CD4-positive, alpha-beta T cell treated with Interleukin-15 for 4 hours (primary cell): Measurements from ENCODE around the gene MALRD1.

Experiments used
- DNase-seq: peaks from one replicate; pipeline ENCODE4 v3.0.0-alpha.2; 2020; ENCODE audit warnings: low spot score

MALRD1 gene

DNA sequence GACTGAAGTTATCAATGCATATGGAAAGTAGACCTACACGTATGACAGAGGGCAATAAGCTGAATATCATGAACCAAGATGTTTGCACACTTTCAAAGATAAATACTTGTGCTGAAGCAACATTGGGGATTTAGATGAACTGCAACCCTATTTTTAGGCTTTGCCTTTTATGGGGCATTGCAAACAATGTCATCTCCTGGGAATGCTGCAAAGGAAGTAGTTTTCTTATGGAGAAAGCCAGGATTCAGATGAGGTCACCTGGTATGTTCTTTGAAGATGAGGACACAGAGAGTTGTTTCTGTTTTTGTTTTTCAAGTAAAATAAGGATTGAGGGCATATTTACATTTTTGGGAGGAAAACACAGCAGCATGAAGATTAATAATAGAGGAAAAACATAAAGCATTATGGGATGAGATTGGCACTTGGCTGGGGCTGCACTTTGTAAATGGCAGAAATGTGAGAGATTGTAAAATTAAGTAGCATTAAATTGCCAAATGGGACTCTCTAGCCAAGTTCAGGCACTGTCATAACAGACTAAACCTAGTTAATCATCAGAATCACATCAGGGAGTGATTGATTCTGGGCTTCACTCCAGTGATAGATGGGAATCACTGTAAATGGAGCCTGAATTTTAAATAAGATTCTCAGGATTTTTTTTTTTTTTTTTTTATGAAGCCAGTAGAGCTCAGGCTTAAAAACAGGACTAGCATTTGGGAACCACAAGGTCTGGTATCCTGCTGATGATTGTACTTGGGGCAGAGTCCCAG, 63.1 kb downstream of the MALRD1 start:
- DNase-seq: no peak

DNA sequence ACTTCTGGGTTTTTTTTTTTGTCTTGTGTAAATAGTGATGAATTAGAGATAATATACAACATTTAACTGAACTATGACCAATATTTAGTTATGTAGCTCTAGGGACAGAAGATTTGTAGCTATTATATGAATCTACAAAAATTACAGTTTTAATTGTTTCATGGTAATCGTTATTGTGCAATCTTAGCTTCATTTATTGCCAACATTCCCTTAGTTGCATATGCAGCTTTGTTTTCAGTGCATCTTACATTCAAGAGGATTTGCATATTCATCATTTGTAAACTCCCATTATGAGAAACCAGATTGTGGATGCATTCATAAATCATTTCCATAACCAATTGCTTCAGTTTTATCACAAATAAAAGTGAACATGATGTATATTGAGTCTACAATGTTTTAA, 68.8 kb downstream of the MALRD1 start:
- DNase-seq: no peak

DNA sequence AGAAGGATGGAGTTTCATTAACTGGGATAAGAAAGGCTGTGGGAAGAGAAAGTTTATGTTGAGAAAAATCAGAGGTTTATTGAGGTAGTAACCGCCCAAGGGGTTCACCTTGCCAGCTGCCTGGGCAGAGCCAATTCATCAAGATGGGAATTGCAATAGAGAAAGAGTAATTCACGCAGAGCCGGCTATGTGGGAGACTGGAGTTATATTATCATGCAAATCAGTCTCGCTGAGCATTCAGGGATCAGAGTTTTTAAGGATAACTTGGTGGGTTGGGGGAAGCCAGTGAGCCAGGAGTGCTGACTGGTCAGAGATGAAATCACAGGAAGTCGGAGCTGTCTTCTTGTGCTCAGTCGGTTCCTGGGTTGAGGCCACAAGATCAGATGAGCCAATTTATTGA, 70.6 kb downstream of the MALRD1 start:
- DNase-seq: no peak

DNA sequence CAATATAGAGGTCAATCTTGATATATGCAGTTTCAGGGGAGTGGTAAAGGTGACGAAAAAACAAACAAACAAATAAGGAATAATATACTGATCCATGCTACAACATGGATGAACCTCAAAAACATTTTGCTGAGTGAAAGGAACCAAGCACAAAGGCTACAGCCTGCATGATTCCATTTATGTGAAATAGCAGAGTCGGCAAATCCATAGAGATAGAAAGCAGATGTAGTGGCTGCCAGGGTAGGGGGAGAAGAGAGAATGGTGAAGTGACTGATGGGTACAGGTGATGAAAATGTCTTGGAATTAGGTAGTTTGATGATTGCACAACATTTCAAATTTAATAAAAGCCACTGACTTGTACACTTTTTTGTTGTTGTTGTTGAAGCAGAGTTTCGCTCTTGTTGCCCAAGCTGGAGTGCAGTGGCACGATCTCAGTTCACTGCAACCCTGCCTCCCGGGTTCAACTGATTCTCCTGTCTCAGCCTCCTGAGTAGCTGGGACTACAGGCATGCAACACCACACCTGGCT, 71.8 kb downstream of the MALRD1 start:
- DNase-seq: no peak

DNA sequence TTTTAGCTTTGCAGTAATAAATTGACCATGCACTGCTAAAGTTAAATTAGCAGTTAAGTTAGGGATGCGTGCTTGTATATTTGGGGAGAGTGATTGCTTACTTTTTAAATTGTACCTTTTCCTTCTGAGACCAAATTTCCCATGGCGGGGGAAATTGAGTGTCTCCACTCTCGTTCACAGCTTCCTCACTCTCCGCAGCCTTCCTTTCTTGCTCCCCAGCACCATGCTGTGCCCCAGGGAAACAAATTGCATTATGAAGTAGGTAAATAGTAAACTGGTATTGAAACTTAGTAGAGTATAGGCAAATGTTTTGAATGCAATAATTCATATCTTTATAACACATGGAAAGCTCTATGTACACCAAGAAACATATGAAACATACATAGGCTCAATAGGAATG, 85.4 kb downstream of the MALRD1 start:
- DNase-seq: no peak

DNA sequence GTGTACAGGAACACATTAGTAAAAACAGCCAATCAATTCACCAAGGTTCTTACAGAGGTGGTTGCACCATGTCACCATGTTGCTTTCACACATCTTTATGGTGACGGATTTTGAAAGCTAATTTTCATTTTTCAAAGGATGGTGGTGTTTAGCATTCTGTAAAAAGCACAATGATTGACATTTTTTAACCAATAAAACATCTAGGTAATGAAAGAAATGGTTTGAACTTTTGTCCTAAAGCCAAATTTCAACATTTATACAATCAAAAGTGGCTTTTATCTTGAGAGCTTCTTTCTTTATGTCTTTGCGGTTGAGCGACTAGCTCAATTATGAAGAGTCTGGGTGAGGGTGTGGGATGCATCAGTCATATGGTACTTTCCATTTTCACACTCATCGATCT, 94.4 kb downstream of the MALRD1 start:
- no peak for DNase-seq

DNA sequence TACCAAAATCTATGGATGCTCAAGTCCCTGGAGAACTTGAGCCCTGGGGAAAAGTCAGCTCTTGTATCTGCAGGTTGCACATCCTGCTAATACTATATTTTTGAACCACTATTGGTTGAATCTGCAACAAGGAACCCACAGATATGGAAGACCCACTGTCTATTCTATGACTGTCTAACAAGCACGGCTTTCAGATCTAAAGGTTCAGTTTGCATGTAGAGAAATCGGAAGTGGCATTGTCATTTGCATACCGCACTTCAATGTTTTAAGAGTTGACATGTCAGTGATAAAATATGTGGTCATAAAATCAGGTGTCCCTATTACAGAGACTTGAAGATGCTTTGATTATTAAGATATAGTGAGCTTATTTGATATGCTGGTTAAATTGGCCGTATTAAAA, 95.6 kb downstream of the MALRD1 start:
- no peak for DNase-seq

DNA sequence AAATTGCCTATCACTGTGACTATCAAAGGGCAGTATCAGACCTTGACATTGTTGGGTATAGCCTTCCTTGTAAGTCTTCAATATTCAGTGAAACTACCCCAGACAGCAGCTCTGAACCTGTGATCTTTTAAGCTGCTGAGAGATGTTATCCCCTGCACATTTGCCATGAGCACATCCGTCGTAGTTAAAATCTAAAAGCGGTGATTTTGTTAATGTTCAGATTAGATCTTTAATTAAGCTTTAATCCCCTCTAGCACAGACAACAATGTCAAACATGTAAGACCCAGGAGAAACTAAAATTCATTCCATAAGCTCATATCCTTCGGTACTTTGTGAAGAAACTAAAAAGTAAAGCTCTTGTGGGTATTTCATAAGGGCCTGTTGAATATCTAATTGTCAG, 105.8 kb downstream of the MALRD1 start:
- DNase-seq: no peak

DNA sequence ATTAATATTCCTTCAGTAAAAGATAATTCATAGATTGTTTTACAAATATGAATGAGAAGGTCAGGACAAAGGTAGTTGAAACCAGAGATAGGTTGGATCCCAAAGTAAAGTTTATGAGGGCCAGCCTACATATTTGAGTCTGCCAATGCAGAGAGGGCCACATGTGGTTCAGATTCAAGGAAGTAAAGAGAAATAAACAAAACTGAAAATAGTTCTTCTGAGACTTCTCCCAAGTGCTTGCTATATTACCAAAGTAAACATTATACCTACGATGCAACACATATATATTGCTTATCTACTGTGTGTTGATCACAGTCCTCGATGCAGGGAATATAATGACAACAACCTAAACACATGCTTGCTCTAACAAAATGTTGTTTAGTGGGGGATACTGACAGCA, 109.8 kb downstream of the MALRD1 start:
- no peak for DNase-seq

DNA sequence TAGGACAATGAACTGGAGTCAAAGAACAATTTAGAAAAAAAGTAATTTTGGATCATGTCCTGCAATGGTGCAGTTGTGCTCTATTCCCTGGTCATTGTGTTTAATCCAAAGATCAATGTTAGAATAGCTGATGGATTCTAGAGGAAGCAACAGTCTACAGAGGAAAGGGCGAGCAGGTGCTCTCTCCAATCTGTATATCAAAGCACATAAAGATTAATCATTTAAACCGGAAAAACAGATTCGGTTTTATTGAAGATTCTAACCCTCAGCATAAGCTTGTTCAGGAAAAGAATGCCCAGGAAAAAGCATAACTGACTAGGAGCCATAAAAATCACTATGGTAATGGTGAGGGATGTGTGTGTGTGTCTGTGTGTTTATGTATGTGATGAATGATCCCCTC, 110.3 kb downstream of the MALRD1 start:
- DNase-seq: no peak

DNA sequence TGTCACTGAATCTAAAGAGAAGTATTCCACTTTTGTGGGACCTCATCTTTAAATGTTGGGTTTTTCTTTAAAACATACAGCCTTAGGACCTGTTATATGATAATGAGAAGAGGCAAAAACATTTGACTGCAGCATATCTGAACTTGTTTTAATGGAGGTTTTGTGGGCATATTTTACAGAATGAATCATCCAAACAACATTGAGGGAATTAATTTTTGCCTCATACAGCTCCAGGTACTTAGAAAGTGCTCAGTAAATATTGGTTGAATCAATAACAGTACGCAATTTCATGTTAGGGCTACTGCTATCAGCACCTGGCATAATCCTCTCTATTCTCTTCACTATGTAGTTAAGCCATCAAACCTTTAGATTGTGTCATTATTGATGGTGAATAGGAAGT, 115.9 kb downstream of the MALRD1 start:
- DNase-seq: no peak

DNA sequence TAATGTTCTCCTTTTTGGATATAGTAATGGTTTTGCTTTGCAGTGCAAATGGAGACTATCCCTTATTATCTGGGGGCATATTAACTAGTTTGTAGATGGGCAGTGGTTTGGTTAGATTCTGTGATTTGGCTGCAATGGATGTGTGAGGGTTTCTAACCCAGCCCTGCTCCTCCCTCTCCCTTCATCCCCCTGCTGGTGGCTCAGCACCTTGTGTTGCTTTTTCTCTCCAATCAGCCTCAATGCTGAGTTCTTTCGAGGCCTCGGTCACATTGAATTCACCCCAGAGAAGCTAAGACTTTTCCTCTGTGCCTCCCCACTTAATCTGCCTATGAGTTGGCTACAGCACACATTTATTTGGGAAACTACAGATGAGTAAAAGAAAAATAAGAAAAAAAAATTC, 120.0 kb downstream of the MALRD1 start:
- no peak for DNase-seq

DNA sequence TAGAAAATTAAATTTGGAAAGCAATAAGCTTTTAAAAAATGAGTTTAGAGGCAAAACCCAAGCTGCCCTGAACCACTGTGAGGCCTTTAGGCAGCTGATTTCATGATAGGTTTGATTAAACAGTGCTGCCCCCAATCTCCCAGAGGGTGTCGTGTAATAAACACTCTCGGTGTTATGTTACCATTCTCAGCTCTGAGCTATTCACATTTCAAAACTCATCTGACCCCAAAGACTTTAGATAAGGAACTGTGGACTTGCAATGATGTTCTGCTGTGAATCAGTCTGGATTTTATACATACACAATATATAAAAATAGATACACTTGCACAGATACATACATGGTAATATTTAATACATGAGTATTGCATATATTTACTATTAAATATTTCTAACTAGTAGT, 120.4 kb downstream of the MALRD1 start:
- DNase-seq: no peak

DNA sequence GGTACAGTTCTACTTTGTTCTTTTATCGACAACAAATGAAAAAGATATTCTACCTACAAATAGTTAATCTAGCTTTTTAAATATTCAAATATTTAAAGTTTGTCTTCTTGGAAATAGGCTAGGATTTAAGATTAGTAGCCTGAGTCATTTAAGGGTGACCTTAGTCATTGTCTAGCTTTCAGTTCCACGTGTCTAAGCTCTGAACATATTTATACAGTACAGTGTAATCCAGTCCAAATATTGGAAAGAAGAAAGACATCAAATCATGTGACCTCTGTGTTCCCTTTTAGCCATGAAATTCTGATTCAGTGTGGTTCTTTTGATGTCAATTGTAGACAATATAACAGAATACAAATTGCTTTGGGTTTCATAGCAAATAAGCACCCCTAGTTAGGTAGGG, 121.1 kb downstream of the MALRD1 start:
- DNase-seq: no peak

DNA sequence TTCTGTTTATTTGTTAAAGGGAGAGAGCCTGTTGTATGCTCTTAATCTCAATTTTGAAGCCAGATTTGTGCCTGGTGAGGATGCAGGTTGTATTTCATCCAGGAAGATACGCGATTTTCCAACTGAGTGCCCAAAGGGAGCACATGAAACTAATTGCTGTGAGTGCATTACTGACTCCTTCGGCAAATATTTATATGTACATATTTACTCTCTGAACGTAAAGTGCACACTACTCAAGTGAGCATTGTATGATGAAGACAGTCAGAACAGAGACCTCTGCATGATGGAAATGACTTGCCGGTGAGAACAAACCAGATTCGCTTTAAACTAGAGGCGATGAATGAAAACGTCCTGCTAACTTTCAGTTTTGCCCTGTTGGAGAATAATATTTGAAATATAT, 130.1 kb downstream of the MALRD1 start:
- no peak for DNase-seq

DNA sequence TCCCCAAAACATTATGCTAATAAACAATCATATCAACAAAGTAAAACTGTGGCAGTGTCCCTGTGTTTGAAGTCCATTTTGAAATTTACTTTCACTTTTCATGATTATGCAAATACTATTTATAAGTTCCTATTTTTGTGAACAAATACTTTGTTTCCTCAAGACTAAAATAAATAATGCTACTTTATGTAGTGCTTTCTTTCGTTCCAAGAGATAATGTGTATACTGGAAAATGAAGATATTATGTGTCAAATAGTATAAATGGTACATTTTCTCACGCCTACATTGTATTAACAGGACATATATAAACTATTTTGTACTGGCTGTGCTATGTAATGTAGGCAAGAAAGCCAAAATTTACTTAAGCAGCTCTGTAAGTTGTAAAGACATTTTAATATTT, 136.3 kb downstream of the MALRD1 start:
- DNase-seq: no peak

DNA sequence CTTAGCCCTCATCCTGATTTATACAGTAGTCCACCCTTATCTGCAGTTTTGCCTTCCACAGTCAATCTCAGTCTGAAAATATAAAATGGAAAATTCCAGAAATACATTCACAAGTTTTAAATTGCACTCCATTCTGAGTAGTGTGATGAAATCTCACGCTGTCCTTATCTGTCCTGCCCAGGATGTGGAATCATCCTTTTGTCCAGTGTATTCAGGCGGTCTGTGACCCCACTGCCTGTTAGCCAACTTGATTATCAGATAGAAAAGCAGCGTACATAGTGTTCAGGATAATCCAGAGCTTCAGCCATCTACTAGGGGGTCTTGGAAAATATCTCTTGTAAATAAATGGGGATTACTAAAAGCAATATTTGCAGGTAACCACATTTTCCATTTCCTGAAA, 146.3 kb downstream of the MALRD1 start:
- no peak for DNase-seq

DNA sequence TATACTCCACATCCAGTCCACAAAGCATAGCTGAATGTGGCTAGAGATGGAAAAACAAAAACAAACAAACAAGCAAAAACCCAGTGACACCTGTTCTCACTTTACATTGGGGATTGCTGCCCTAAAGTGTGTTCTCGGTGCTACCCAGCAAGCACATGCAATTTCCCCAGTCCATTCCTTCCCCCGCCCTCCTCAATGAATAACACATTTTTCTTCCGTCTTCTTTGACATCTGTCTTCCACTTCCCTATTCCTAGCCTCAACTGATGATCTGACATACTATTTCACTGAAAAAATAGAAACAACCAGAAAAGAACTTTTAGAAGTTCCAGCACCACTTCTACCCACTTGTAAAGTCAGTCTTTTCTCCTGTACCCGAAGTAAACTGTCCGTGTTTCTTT, 147.1 kb downstream of the MALRD1 start:
- no peak for DNase-seq

DNA sequence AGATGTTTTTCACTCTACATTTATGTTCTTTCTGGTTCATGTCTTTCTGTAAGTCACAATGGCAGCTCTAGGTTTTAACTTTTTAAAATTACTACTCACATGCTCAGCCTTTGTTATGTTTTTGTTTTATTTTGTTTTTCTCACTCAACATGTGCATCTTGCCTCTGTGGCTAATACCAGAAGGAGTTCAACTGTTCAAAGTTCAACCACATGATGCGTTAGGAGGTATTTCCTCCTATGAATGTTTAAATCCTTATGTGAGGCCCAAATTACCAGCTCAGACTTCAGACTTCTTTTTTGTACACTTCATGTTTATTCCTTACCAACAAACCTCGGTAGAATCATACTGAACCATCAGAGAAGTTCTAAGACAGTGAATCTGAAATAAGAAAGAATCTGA, 151.6 kb downstream of the MALRD1 start:
- DNase-seq: no peak

DNA sequence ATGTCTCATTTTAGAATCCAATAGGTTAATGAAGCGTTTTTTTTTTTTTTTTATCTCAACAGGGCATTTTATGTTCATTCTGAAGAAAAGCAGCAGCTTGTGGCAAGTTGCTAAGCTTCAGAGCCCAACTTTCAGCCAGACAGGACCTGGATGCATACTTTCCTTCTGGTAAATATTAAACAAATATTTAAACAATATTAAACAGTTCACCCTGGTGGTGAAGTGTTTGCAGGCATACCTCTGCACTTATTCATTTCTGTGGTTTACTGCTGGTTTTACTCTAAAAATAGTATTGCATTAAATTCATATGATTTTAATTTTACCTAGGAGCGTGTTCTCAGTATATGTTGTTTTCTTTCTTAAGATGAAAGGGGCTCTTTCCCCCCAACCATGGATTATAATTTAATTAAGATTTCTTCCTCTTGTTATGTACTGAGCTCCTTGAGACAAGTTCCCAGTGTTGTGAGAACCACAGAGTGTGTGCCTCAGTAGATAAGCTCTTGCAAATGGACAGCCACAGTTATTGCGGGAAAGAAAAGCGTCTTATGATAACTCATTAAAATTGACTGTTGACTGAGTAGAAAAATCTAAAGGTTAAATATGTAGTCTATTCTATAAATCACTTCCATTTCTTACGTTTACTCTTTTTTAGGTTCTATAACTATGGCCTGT, 155.8 kb downstream of the MALRD1 start:
- no peak for DNase-seq

DNA sequence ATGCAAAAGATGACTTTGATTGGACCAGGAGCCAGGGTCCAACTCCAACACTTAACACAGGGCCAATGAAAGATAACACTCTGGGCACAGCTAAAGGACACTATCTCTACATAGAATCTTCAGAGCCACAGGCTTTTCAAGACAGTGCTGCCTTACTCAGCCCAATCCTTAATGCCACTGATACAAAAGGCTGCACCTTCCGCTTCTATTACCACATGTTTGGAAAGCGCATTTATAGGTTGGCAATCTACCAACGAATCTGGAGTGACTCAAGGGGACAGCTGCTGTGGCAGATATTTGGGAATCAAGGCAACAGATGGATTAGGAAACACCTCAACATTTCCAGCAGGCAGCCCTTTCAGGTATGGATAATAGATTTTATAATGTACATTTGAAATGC, 160.7 kb downstream of the MALRD1 start:
- no peak for DNase-seq

DNA sequence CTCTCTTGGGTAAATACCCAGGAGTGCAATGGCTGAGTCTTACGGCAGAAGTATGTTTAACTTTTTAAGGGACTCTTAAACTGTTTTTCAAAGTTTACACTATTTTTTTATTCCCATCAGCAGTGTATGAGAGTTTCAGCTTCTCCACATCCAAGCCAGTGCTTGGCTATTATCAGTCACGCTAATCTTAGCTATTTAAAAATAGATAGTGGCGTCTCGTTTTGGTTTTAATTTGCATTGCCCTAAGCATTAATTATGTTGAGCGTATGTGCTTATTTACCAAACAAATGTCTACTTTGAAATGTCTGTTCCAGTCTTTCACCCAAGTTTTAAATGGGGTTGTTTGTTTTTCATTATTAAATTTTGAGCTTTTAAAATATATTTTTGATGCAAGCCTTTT, 164.0 kb downstream of the MALRD1 start:
- DNase-seq: no peak

DNA sequence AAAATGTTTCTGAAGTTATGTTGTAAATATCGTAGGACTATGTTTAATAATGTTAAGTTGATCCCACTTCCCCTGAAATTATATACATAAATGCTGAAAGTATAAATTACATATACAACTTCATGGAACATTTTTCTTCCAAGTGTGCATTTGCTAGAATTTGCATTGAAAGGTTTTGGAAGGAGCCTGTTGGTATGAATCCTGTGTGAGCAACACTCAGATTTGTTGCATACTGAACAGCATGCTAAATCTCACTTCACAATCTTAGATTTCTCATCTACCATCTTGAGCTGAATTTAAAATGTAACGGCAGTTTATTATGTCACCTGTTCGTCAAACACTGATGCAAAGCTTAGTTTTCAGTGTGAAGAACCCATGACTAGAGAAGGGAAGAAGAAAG, 172.6 kb downstream of the MALRD1 start:
- no peak for DNase-seq

DNA sequence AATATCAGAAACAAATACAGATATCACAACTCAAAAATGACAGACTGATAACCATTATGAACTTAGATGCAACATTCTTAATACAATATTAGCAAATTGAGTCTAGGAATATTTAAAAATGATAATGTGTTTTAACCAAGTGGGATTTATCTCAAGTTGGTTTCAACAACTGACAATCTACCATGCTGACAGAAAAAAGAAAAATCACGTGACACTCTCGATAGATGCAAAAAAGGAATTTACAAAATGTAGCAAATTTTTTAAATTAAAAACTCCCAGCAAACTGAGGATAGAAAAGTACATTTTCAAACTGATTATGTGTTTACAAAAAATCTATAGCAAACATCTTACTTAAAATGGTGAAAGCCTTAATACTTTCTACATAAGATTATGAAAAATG, 177.4 kb downstream of the MALRD1 start:
- no peak for DNase-seq
